SHP77 (cell line): ENCODE measurements around the gene ANO1.
"Not testable (repeated sequence)": the region's sequence is repeated elsewhere in the genome, so short reads cannot be mapped to it uniquely, and the experiment has no call there.

Experiments
- DNase-seq, 2 experiments: peaks; one replicate each; lab custom pipeline; 2025; lab: John Stamatoyannopoulos, UW

The ANO1 gene

DNA sequence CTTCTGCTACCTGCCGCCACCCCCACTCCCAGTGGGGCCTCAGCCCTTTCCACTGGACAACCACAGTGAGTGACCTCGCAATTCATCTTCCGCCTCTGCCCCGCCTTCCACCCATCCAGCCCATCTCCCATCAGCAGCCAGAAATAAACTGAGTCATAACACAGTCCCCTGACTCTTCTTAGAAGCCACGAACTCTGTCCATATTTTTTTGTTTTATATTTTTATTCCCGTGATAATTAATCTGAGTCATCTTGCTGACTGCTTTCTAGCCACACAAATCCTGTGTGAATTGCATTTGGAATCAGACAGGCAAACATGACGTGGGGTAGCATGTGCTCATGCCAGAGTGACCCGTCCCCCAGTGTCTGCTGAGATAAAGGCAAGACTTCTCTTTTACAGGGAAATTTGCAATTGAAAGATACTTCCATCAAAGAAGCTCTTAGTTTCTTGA lies 132.0 kb downstream of the ANO1 start:
- DNase-seq = no peak

GRCh38 chr11:70210530-70210929 lies 132.4 kb downstream of the ANO1 start:
- DNase-seq = no peak

GRCh38 chr11:70212227-70212811 lies 134.2 kb downstream of the ANO1 start:
- no peak for DNase-seq

DNA sequence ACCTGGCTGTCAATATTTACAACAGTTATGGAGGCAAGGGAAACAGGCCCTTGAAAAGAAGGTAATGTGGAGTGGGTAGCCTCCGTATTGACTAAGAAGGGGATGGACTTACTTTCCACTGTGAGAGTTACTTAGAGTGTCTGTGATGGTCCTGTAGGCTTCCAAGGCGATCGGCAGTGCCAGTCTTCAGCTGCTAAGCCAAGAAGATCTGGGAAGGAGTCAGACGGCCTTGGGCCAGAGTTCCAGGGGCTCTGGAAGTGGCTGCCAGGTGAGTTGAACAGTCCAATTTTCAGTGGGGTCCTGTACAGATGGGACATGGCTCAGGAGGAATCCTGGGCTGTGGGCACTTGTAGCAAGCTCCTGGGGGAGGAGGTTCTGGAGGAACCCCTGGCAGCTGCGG lies 139.3 kb downstream of the ANO1 start:
- DNase-seq = not testable (repeated sequence)

GRCh38 chr11:70218076-70218475 lies 140.0 kb downstream of the ANO1 start:
- not testable (repeated sequence) for DNase-seq

GRCh38 chr11:70220136-70220535 lies 142.0 kb downstream of the ANO1 start:
- DNase-seq = no peak

GRCh38 chr11:70220920-70221319 lies 142.8 kb downstream of the ANO1 start:
- no peak for DNase-seq

DNA sequence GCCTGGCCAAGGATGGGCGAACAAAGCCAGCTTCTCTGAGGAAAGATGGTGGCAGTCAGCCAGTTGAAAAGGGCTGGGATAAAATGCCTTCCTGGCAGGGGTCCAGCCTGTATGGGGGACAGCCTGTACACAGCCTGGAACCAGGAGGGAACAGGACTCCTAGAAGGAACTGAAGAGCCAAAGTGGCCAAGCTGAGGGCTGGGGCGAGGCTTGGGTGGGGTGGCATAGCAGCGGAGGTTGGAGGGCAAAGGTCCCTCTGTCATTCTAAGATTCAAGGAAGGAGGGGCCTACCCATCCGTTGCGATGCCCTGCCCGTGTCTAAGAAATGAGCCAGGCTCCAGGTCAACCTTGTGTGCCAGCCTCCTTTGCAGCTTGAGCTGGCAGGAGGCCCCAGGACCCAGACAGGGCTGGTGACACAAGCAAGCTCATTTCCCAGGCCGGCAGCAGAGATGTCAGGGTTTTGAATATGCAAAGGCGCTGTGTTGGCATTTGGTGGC lies 147.6 kb downstream of the ANO1 start:
- DNase-seq = no peak

DNA sequence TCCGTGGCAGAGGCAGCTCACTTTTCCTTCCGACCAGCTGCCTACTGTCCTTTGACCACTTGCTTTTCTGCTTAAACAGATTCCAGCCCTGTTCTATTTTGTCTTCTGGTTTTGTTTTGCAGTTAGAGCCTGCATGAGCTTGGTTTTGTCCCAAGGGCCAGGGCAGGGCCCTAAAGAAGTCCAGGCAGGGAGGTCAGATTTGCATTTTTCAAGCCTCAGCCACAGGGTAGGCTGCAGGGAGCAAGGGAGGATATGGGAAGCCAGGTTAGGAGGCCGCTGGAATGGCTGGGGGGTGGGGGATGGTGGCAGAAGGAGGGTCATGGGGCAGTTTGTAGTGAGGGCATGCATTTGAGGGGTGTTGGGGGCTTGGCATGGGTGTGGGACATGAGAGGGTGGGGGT lies 148.1 kb downstream of the ANO1 start:
- DNase-seq = no peak

DNA sequence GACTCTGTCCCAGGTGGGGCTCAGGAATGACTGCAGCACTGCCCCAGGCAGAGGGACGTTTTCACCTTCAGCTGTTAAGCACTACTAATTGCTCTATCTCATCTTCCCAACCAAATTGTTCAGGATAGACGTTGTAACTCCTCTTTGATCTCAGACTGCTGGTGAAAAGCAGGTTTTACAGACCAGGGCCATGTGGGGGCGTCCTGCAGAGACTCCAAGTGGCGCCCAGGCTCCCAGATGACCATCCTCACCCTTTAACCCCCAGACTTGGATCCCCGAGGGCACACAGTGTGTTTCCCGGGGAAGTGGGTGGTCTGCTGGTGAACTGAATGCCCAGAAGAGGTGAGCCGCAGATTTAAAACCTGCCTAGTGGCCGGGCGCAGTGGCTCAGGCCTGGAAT lies 148.8 kb downstream of the ANO1 start:
- DNase-seq = no peak

- DNase-seq = no peak
Measured at GRCh38 chr11:70229737-70230136, 151.6 kb downstream of the ANO1 start.

DNA sequence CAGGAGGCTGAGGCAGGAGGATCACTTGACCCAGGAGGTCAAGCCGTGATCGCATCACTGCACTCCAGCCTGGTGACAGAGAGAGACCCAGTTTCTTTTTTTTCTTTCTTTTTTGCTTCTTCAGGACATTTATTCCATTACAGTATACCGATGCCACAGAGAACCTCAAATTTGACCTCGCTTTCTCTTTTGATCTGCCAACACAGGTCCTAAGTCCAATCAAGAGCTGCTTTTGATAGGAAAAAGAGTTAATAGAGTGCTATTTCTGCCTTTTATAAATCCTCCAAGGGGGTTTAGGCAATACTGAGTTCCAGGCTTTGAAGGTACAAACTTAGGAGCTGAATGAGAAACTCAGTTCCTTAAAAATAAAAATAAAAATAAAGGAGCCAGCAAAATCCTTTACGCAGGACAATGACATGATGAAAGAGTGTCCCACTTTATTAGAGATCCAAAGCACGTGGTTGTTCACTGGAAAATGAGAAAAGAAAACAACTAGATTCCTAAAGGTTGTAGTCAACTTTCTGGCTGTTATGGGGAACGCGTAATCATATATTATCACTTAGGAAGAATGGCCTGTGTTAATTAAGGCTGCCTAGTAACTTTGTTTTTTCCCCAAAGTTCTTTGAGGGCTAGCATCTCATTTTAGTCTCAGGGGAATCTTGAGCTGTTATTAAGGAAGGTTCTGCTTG lies 152.2 kb downstream of the ANO1 start:
- DNase-seq = no peak

- no peak for DNase-seq
Measured at GRCh38 chr11:70230840-70231710, 153.0 kb downstream of the ANO1 start.

DNA sequence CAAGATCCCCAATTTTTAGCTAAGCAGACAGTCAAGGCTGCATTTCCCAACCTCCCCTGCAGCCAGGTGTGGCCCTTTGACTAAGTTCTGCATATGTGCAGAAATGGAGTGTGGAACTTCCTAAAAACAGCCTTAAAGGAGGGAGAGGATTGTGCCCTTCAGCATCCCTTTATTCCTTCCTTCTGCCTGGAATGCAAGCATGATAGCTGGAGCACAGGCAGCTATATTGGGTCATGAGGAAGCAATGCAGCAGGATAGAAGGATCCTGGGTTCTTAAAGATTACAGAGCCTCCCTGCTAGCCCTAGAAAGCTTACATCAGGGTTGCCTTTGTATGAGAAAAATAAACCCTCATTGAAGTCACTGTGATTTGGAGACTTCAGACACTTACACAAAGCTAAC lies 154.9 kb downstream of the ANO1 start:
- DNase-seq = no peak

DNA sequence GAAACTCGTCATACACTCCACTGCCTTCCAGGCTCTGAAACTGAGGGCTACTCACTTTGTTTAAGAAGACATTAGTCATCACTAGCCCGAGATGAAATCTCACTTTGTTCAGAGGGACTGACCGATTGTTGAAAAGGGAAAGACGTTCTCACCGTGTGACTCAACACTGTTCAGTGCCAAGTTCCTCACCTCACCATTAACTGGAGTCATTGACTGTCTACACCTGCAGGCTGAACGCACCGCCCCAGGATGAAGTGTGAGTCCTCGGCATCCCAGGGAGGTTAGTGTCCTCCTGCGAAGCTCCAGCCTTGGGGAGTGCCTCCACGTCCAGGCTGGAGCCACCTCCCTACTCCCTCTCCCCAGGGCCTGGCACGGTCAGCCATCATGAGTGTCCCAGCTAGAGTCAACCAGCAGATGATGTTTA lies 155.4 kb downstream of the ANO1 start:
- DNase-seq = no peak

DNA sequence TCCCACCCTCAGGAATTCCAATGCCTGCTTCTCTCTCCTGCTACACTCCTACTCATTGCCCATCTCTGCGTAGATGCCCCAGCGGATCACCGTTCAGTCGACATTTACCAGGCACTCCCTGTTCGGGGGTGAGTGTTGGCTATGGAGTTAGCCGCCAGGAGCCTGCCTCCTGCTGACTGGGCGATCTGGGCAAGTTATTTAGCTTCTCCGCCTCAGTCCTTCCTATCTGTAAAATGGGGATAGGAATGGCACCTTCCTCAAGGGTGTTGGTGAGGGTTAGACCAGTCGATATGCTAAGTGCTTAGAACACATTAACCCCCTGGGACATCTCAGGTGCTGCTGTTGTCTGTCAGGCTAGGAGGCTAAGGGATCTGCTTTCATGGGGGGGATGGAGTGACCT lies 155.8 kb downstream of the ANO1 start:
- DNase-seq = no peak
